Measurements from ENCODE around the gene SEPTIN8. TPM values are rescaled to one million over a fixed set of nuclear protein-coding genes. Genes with fewer than 3 reads are reported as not detected.

SEPTIN8 gene
- total RNA-seq, 1 experiment from 2014 or later: 48.5 TPM

DNA sequence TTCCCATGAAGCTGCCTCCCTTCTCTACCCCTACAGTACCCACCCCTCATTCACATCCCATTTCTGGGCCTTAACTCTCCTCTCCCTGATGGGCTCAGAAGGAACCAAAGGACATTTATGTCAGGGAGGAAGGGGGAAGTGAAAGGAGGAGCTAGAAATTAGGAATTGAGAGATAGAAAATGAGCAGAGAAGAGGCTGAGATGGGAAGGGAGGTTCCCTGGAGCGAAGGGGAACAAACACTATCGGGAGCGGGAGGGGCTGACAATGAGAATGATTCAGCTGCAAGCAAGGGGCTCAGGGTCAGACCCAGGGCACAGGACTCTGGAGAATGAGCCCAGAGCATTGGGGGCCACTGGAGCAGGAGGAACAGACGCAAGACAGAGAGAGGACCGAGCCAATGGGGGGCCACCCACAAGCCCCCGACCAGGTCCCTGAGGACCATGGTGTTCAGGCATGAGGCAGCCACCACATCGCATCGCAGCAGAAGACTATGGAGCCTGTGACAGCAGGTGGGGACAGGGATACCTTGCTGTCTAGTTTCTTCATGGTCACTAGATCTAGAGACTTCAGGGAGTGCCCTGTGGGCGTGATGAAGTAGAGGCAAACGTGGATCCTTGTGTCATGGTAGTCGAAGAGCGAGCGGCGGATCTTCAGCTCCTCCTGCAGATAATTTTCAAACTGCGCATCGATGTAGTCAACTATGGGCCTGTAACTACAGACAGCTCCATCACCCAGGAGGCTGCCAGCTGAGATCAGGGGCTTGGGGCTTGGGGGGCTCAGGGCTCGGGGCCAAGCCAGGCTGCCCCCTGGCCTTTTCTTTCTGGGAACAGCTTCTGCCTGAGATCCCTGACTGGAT, 13.6 kb downstream of the SEPTIN8 start:
- peaks cover 5% of the 10 kb centered on the region for H3K36me3 Mint-ChIP-seq (ENCODE audit: insufficient read depth, unreplicated experiment)
- no peaks in the 10 kb centered on the region for H3K4me1 Mint-ChIP-seq (ENCODE audit: low read depth, unreplicated experiment)
- CTCF ChIA-PET: interaction anchor here (1.1 kb wide), 1 partner anchor 95 kb away, joined by 3 read pairs; no protein-coding TSS in a partner anchor
- no peak overlapping the region for H3K27ac Mint-ChIP-seq (ENCODE audit: unreplicated experiment)
- no peaks in the 10 kb centered on the region for H3K9me3 Mint-ChIP-seq (ENCODE audit: low read depth, unreplicated experiment)
- no peaks in the 10 kb centered on the region for H3K27me3 Mint-ChIP-seq (ENCODE audit: unreplicated experiment)
- intact Hi-C loops (cut with micrococcal nuclease; ENCODE audit: unreplicated experiment): no loop called here
- no peak for DNase-seq
- no TSS peak for BruUV-seq (replicated peaks)
- no peak overlapping the region for H3K4me3 Mint-ChIP-seq (ENCODE audit: low read depth, unreplicated experiment)
- TF ChIP-seq, protein P1, sequence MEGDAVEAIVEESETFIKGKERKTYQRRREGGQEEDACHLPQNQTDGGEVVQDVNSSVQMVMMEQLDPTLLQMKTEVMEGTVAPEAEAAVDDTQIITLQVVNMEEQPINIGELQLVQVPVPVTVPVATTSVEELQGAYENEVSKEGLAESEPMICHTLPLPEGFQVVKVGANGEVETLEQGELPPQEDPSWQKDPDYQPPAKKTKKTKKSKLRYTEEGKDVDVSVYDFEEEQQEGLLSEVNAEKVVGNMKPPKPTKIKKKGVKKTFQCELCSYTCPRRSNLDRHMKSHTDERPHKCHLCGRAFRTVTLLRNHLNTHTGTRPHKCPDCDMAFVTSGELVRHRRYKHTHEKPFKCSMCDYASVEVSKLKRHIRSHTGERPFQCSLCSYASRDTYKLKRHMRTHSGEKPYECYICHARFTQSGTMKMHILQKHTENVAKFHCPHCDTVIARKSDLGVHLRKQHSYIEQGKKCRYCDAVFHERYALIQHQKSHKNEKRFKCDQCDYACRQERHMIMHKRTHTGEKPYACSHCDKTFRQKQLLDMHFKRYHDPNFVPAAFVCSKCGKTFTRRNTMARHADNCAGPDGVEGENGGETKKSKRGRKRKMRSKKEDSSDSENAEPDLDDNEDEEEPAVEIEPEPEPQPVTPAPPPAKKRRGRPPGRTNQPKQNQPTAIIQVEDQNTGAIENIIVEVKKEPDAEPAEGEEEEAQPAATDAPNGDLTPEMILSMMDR (IDR thresholded peaks at IDR 0.05; ENCODE audit: unreplicated experiment): no peak

DNA sequence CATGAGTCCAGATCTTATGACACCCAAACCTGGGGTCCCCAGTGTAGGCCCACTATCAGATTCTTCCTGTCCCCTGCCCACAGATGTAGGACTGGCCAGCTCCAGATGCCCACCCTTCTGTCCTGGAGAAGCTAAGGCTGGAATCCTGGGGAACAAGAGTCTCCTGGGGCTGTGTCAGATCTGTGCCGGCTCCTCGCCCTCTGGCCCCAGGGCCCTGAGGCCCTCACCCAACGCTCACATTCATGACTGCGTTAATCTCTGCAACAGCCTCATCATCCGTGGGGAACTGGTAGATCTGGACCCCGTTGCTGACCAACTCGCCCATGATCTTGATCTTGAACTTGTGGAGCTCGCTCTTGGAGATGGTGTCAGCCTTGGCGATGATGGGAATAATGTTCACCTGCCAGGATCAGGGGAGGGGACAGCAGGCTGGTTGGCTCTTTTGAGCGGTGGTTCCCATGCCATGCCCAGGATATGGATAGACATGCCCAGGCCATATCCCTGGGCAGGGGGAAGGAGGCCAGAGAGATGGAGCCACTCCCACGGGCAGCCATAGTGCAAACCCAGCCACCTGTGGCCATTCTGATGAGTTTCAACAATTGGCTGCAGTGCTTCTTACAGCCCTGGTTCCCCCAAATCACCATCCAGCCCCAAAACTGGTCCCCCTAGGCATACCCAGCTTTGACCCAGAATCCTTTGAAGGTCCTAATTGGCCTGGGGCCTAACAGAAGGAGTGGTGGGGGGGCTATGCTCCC, 14.6 kb downstream of the SEPTIN8 start:
- H3K4me1 Mint-ChIP-seq (ENCODE audit: low read depth, unreplicated experiment): no peaks in the 10 kb centered on the region
- no peak overlapping the region for H3K27ac Mint-ChIP-seq (ENCODE audit: unreplicated experiment)
- no peaks in the 10 kb centered on the region for H3K9me3 Mint-ChIP-seq (ENCODE audit: low read depth, unreplicated experiment)
- intact Hi-C loops (cut with micrococcal nuclease; ENCODE audit: unreplicated experiment): no loop called here
- no TSS peak for BruUV-seq (replicated peaks)
- TF ChIP-seq, protein P1 (IDR thresholded peaks at IDR 0.05; ENCODE audit: unreplicated experiment): no peak
- peaks cover 5% of the 10 kb centered on the region for H3K36me3 Mint-ChIP-seq (ENCODE audit: insufficient read depth, unreplicated experiment)
- no peak overlapping the region for H3K4me3 Mint-ChIP-seq (ENCODE audit: low read depth, unreplicated experiment)
- CTCF ChIA-PET: interaction anchor here (0.5 to 1.1 kb wide), 3 partner anchors 29 to 375 kb away, joined by 3 read pairs; no protein-coding TSS in a partner anchor
- no peaks in the 10 kb centered on the region for H3K27me3 Mint-ChIP-seq (ENCODE audit: unreplicated experiment)
- DNase-seq: no peak

DNA sequence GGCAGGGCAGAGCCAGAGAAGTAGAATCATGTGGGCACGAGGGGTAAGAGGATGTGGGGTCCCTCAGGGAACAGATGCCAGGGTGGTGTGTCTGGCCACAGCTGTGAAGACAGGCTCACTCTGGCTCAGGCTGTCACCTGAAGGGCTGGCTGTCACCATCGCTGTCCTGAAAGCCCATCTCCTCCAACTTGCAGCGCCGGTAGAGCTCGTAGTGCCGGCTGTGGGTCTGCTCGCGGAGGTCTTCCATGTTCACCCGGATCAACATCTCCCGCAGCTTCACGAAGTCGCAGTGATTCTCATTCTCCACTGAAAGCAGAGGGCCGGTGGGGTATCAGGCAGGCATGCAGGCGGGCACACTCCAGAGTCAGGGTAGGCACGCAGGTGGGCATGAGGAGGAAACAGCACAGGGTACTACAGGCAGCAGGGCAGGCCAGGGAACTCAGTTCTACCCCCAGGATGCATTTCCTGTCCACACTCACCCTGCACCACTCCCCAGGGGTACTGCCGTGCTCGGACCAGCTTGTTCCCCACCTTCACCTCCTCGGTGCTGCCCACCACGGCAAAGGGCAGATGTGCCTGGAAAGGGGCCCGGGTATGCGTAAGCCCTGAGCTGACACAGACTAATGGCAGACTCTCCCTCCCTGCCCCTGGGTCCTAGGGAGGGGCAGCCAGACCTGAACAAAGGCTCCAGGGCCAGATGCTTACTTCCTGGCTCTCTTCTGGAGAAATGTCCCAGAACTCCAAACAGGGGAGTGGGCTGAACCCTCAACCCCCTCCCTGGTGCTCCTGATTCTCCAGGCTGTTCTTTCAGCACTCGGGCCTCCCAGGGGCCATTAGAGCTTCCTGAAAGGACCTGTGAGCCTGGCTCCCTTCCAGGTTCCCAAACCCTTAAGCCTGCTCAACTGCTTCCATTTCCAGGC, 15.5 kb downstream of the SEPTIN8 start:
- intact Hi-C loops (cut with micrococcal nuclease; ENCODE audit: unreplicated experiment): no loop called here
- Mint-ChIP-seq H3K9me3 (ENCODE audit: low read depth, unreplicated experiment) (no peaks in the 10 kb centered on the region), H3K27ac (ENCODE audit: unreplicated experiment) (no peak overlapping the region), H3K4me1 (ENCODE audit: low read depth, unreplicated experiment) (no peaks in the 10 kb centered on the region), H3K4me3 (ENCODE audit: low read depth, unreplicated experiment) (no peak overlapping the region), H3K27me3 (ENCODE audit: unreplicated experiment) (no peaks in the 10 kb centered on the region), H3K36me3 (ENCODE audit: insufficient read depth, unreplicated experiment) (peaks cover 5% of the 10 kb centered on the region)
- CTCF ChIA-PET: interaction anchor here (0.5 to 0.6 kb wide), 3 partner anchors 10 to 374 kb away, joined by 3 read pairs; no protein-coding TSS in a partner anchor
- no TSS peak for BruUV-seq (replicated peaks)
- TF ChIP-seq, protein P1 (IDR thresholded peaks at IDR 0.05; ENCODE audit: unreplicated experiment): no peak
- DNase-seq: no peak

Measured in Calu3 (cell line).